GM23248 (cell line): ENCODE results near the gene CYP26B1. TPM values are rescaled to one million over a fixed set of nuclear protein-coding genes. Genes with fewer than 3 reads are reported as not detected.

Experiments
- DNase-seq: peaks from one replicate; pipeline ENCODE4 v3.0.0-alpha.2; 2015
- H2AFZ ChIP-seq: fragments of 200-600 bp; sonication (generic); 2 replicates; pipeline ENCODE4 v1.6.1; 2016; ENCODE audit warnings: antibody characterized with exemption
- H3F3A ChIP-seq: fragments of 200-600 bp; sonication (generic); 2 replicates; pipeline ENCODE4 v1.6.1; 2016; ENCODE audit warnings: mild to moderate bottlenecking, antibody characterized with exemption, mixed run types; ENCODE audit not compliant: insufficient read depth
- H3K27ac ChIP-seq: fragments of 200-600 bp; sonication (generic); 2 replicates; pipeline ENCODE4 v1.5.1; 2016; ENCODE audit warnings: mild to moderate bottlenecking
- H3K27me3 ChIP-seq: fragments of 200-600 bp; sonication (generic); replicated peaks from 2 replicates; pipeline ENCODE4 v1.6.1; 2016; ENCODE audit warnings: mild to moderate bottlenecking; ENCODE audit not compliant: insufficient read depth
- H3K36me3 ChIP-seq: fragments of 200-600 bp; sonication (generic); 2 replicates; pipeline ENCODE4 v1.6.1; 2016; ENCODE audit warnings: low read depth, mild to moderate bottlenecking
- H3K4me1 ChIP-seq: fragments of 200-600 bp; sonication (generic); 2 replicates; pipeline ENCODE4 v1.6.1; 2016; ENCODE audit warnings: mild to moderate bottlenecking; ENCODE audit not compliant: insufficient read depth
- H3K4me2 ChIP-seq: fragments of 200-600 bp; sonication (generic); one replicate; pipeline ENCODE4 v1.6.1; 2016; ENCODE audit warnings: mild to moderate bottlenecking; ENCODE audit not compliant: unreplicated experiment
- H3K4me3 ChIP-seq: fragments of 200-600 bp; sonication (generic); 2 replicates; pipeline ENCODE4 v1.5.1; 2016; ENCODE audit warnings: mild to moderate bottlenecking
- H3K79me2 ChIP-seq: fragments of 200-600 bp; sonication (generic); 2 replicates; pipeline ENCODE4 v1.6.1; 2016; ENCODE audit warnings: mild to moderate bottlenecking; ENCODE audit not compliant: insufficient read depth
- H3K9ac ChIP-seq: fragments of 200-600 bp; sonication (generic); 2 replicates; pipeline ENCODE4 v1.6.1; 2016; ENCODE audit warnings: mild to moderate bottlenecking
- H3K9me2 ChIP-seq: fragments of 200-600 bp; sonication (generic); 2 replicates; pipeline ENCODE4 v1.6.1; 2016; ENCODE audit warnings: mixed run types, mild to moderate bottlenecking, moderate library complexity; ENCODE audit not compliant: insufficient read depth
- H3K9me3 ChIP-seq: fragments of 200-600 bp; sonication (generic); one replicate; pipeline ENCODE4 v1.6.1; 2017; ENCODE audit warnings: low read depth
- H4K20me1 ChIP-seq: fragments of 200-600 bp; sonication (generic); 2 replicates; pipeline ENCODE4 v1.6.0; 2016; ENCODE audit not compliant: insufficient read depth
- EZH2 ChIP-seq: fragments of 200-600 bp; sonication (generic); IDR thresholded peaks from 2 replicates; pipeline ENCODE4 v1.6.1; 2018; ENCODE audit warnings: antibody characterized with exemption, mild to moderate bottlenecking; ENCODE audit not compliant: insufficient read depth, poor library complexity, severe bottlenecking
- EZH2phosphoT487 ChIP-seq: fragments of 200-600 bp; sonication (generic); IDR thresholded peaks from 2 replicates; pipeline ENCODE4 v1.6.1; 2018; ENCODE audit warnings: antibody characterized with exemption, moderate library complexity, mild to moderate bottlenecking, low read depth; ENCODE audit not compliant: insufficient read depth
- WGBS, 2 experiments: methylation state at CpG; one replicate each; pipeline ENCODE4 v1.1.6; 2015 to 2017; ENCODE audit warnings: low lambda C conversion rate in 2 of 2, low coverage in 1 of 2; ENCODE audit errors: missing lambda C conversion rate in 2 of 2; 5-methylcytosine and 5-hydroxymethylcytosine counted together
- in situ Hi-C: fragments of 300-500 bp; cut with MboI; formaldehyde crosslinking; loops from 2 replicates; pipeline ENCODE4 v1.15.0; 2020
- polyA plus RNA-seq: library from polyadenylated mRNA; unstranded; fragments of >200 nt; fragmentation: Nextera tagmentation; extraction: Ambion mirVana; gene quantifications from 2 replicates; pipeline ENCODE4 v1.2.1, GENCODE V29; 2016
- total RNA-seq: library from RNA; depleted of rRNA; stranded (reverse); fragments of >200 nt; shearing (Covaris generic); gene quantifications from 2 replicates; pipeline ENCODE4 v1.2.3, GENCODE V29; 2014

Gene CYP26B1
- total and polyA plus RNA-seq, 2 experiments from 2014 or later, result 0.23 to 0.32 TPM

- H4K20me1 ChIP-seq, result no peaks in the 10 kb centered on the region
- no peaks in the 10 kb centered on the region for H3K79me2 ChIP-seq
- no peaks in the 10 kb centered on the region for H3K27me3 ChIP-seq
- DNase-seq, result no peak
- no peak overlapping the region for H3K4me2 ChIP-seq
- no peak overlapping the region for H3K4me3 ChIP-seq
- H3F3A ChIP-seq, result no peaks in the 10 kb centered on the region
- TF ChIP-seq EZH2phosphoT487 (no peak), EZH2 (no peak)
- 89% methylated on average over 34 to 37 of the region's 37 CpGs for WGBS, 2 experiments
- no peaks in the 10 kb centered on the region for H3K9me2 ChIP-seq
- no peak overlapping the region for H2AFZ ChIP-seq
- no peak overlapping the region for H3K9ac ChIP-seq
- in situ Hi-C loops, result no loop called here
- no peaks in the 10 kb centered on the region for H3K9me3 ChIP-seq
- H3K27ac ChIP-seq, result no peak overlapping the region
- no peaks in the 10 kb centered on the region for H3K36me3 ChIP-seq
- no peaks in the 10 kb centered on the region for H3K4me1 ChIP-seq
Observed at GRCh38 chr2:72131916-72132841, 15.5 kb downstream of the CYP26B1 start.

- TF ChIP-seq EZH2phosphoT487, result no peak
- TF ChIP-seq EZH2, result no peak
- H3F3A ChIP-seq, result no peaks in the 10 kb centered on the region
- WGBS, 2 experiments, result 90 to 96% methylated on average over 16 of the region's 16 CpGs
- H3K4me2 ChIP-seq, result no peak overlapping the region
- H3K9me2 ChIP-seq, result no peaks in the 10 kb centered on the region
- no peaks in the 10 kb centered on the region for H4K20me1 ChIP-seq
- no peak overlapping the region for H3K4me3 ChIP-seq
- in situ Hi-C loops, result no loop called here
- no peaks in the 10 kb centered on the region for H3K9me3 ChIP-seq
- H3K27ac ChIP-seq, result no peak overlapping the region
- no peak overlapping the region for H2AFZ ChIP-seq
- H3K27me3 ChIP-seq, result no peaks in the 10 kb centered on the region
- no peaks in the 10 kb centered on the region for H3K36me3 ChIP-seq
- no peak overlapping the region for H3K9ac ChIP-seq
- DNase-seq, result no peak
- H3K79me2 ChIP-seq, result no peaks in the 10 kb centered on the region
- H3K4me1 ChIP-seq, result no peaks in the 10 kb centered on the region
Observed at GRCh38 chr2:72131371-72131891, 16.2 kb downstream of the CYP26B1 start.

- no peak overlapping the region for H3K27ac ChIP-seq
Observed at GRCh38 chr2:72130659-72131360, 16.9 kb downstream of the CYP26B1 start.

GRCh38 chr2:72129681-72130340, 17.9 kb downstream of the CYP26B1 start:
- H3F3A ChIP-seq, result no peaks in the 10 kb centered on the region
- in situ Hi-C loops, result no loop called here
- no peak overlapping the region for H2AFZ ChIP-seq
- no peaks in the 10 kb centered on the region for H3K79me2 ChIP-seq
- no peak overlapping the region for H3K4me3 ChIP-seq
- no peaks in the 10 kb centered on the region for H3K4me1 ChIP-seq
- H3K27me3 ChIP-seq, result no peaks in the 10 kb centered on the region
- H3K27ac ChIP-seq, result no peak overlapping the region
- H3K4me2 ChIP-seq, result no peak overlapping the region
- DNase-seq, result no peak
- no peak overlapping the region for H3K9ac ChIP-seq
- WGBS, 2 experiments, result 81 to 82% methylated on average over 8 to 9 of the region's 9 CpGs
- H3K36me3 ChIP-seq, result no peaks in the 10 kb centered on the region
- H3K9me3 ChIP-seq, result no peaks in the 10 kb centered on the region
- no peaks in the 10 kb centered on the region for H3K9me2 ChIP-seq
- no peaks in the 10 kb centered on the region for H4K20me1 ChIP-seq
- TF ChIP-seq EZH2phosphoT487, result no peak
- no peak for TF ChIP-seq EZH2

More at GRCh38 chr2:72130659-72131360, 16.9 kb downstream of the CYP26B1 start:
- no peaks in the 10 kb centered on the region for H3K9me2 ChIP-seq
- no peak for DNase-seq
- no peak overlapping the region for H2AFZ ChIP-seq
- no peaks in the 10 kb centered on the region for H3K79me2 ChIP-seq
- H3K9ac ChIP-seq, result no peak overlapping the region
- TF ChIP-seq EZH2, result no peak
- no peak for TF ChIP-seq EZH2phosphoT487
- WGBS, 2 experiments, result 88 to 91% methylated on average over 22 to 26 of the region's 26 CpGs
- H3K4me1 ChIP-seq, result no peaks in the 10 kb centered on the region
- H4K20me1 ChIP-seq, result no peaks in the 10 kb centered on the region
- H3K36me3 ChIP-seq, result no peaks in the 10 kb centered on the region
- no peak overlapping the region for H3K4me3 ChIP-seq
- no peak overlapping the region for H3K4me2 ChIP-seq
- H3K9me3 ChIP-seq, result no peaks in the 10 kb centered on the region
- in situ Hi-C loops, result no loop called here
- no peaks in the 10 kb centered on the region for H3F3A ChIP-seq
- no peaks in the 10 kb centered on the region for H3K27me3 ChIP-seq
